HepG2 (cell line): Measurements from ENCODE around the gene WDSUB1. TPM values are rescaled to one million over a fixed set of nuclear protein-coding genes. Genes with fewer than 3 reads are reported as not detected.

Experiments used
- CREM ChIP-seq, 2 experiments: sonication (generic) in 1 of 2; formaldehyde crosslinking in 1 of 2; IDR thresholded peaks; 2 replicates each; pipeline versions ENCODE4 v1.4.0 to v1.6.1; 2016 to 2020; ENCODE audit warnings: antibody characterized with exemption in 1 of 2, mild to moderate bottlenecking in 1 of 2, missing genetic modification reagents in 1 of 2
- DMTF1 ChIP-seq: sonication (generic); formaldehyde crosslinking; IDR thresholded peaks from 2 replicates; pipeline ENCODE4 v1.4.0; 2020; ENCODE audit warnings: mild to moderate bottlenecking, missing genetic modification reagents
- FOXP1 ChIP-seq, 2 experiments: fragments of 450-650 bp in 1 of 2; IDR thresholded peaks; 2 replicates each; pipeline ENCODE4 v1.6.1; 2017 to 2018; ENCODE audit warnings: antibody characterized with exemption in 1 of 2
- GATAD2A ChIP-seq: IDR thresholded peaks from 2 replicates; pipeline ENCODE4 v1.6.1; 2016
- HMGXB3 ChIP-seq: sonication (generic); formaldehyde crosslinking; IDR thresholded peaks from 2 replicates; pipeline ENCODE4 v1.4.0; 2020; ENCODE audit warnings: missing genetic modification reagents, borderline replicate concordance
- MAFF ChIP-seq: IDR thresholded peaks from 2 replicates; pipeline ENCODE4 v1.6.1; 2011; ENCODE audit warnings: low read depth, low read length, improper control_type of control experiment
- MXD3 ChIP-seq: IDR thresholded peaks from 2 replicates; pipeline ENCODE4 v1.6.1; 2016; ENCODE audit warnings: mild to moderate bottlenecking, missing biosample characterization, missing genetic modification reagents
- REPIN1 ChIP-seq: sonication (generic); formaldehyde crosslinking; IDR thresholded peaks from 2 replicates; pipeline ENCODE4 v1.8.0; 2022; ENCODE audit warnings: missing genetic modification reagents, low read depth, mild to moderate bottlenecking, borderline replicate concordance
- ZBED4 ChIP-seq: sonication (generic); formaldehyde crosslinking; IDR thresholded peaks from 2 replicates; pipeline ENCODE4 v1.4.0; 2020; ENCODE audit warnings: missing genetic modification reagents, borderline replicate concordance
- ZBTB8A ChIP-seq: sonication (generic); formaldehyde crosslinking; IDR thresholded peaks from 2 replicates; pipeline ENCODE4 v1.4.0; 2020; ENCODE audit warnings: mild to moderate bottlenecking, low read depth, missing genetic modification reagents, borderline replicate concordance
- ZFX ChIP-seq: sonication (generic); formaldehyde crosslinking; IDR thresholded peaks from 2 replicates; pipeline ENCODE4 v1.4.0; 2020; ENCODE audit warnings: mild to moderate bottlenecking, low read depth, missing genetic modification reagents, moderate library complexity
- ZNF616 ChIP-seq: sonication (generic); formaldehyde crosslinking; IDR thresholded peaks from 2 replicates; pipeline ENCODE4 v1.5.0; 2020; ENCODE audit warnings: low read depth, mild to moderate bottlenecking, missing genetic modification reagents
- polyA plus RNA-seq, 8 experiments: library from polyadenylated mRNA; depleted of rRNA in 3 of 8; stranded (reverse) in 7 of 8; unstranded in 1 of 8; fragments of >200 nt; fragmentation: Illumina TruSeq in 4 of 8; extraction: Trizol in 4 of 8; gene quantifications; 2 replicates each; pipeline versions ENCODE4 v1.2.1 to v1.2.3, GENCODE V29; 2011 to 2016; ENCODE audit warnings: low read depth in 4 of 8, missing spikeins in 1 of 8, mixed read lengths in 1 of 8; ENCODE audit not compliant: insufficient read depth in 1 of 8
- total RNA-seq, 5 experiments: library from RNA; depleted of rRNA; stranded (reverse); fragments of >200 nt; fragmentation: Illumina TruSeq; extraction: Trizol; gene quantifications; 2 replicates each; pipeline ENCODE4 v1.2.3, GENCODE V29; 2016; ENCODE audit warnings: low read depth in 1 of 5

WDSUB1 gene
- total and polyA plus RNA-seq, 2 of the 13 experiments (the other 11 are each of a cell fraction or from before 2014, with no cell fraction given): 10.1 to 10.7 TPM

- TF ChIP-seq DMTF1 (CRISPR knock-in tag) (no peak), CREM (IDR thresholded peaks at IDR 0.05) (0 out of 2 replicates have a peak, but pooled peaks have one; percentile 39), CREM (CRISPR knock-in tag; IDR thresholded peaks at IDR 0.05) (no peak), ZBED4 (CRISPR knock-in tag) (no peak), MXD3 (CRISPR knock-in tag) (peak; percentile 64), ZFX (CRISPR knock-in tag) (peak; percentile 91), ZBTB8A (CRISPR knock-in tag) (no peak), MAFF (no peak), REPIN1 (peak; percentile 19; the same call in 1 of the 2 replicates), ZNF616 (CRISPR knock-in tag) (no peak), GATAD2A (CRISPR knock-in tag) (peak; percentile 30; the same call in 1 of the 2 replicates), FOXP1 (IDR thresholded peaks at IDR 0.05) (no peak), FOXP1 (CRISPR knock-in tag; IDR thresholded peaks at IDR 0.05) (no peak), HMGXB3 (CRISPR knock-in tag) (no peak)
These were observed 372 bp upstream of the WDSUB1 start (continued) for GRCh38 chr2:159286709-159287441.
